Stimulated activated CD4-positive, alpha-beta T cell treated with anti-CD3 and anti-CD28 coated beads, Interleukin-1b, Interleukin-23, amount 100 ng/mL, for 1 hour (primary cell): Measurements from ENCODE around the gene WDR18.

Experiments
- DNase-seq, 2 donors: peaks; one replicate each; pipeline ENCODE4 v3.0.0-alpha.2; 2020; ENCODE audit warnings: low read depth in 2 of 2

Gene WDR18

DNA sequence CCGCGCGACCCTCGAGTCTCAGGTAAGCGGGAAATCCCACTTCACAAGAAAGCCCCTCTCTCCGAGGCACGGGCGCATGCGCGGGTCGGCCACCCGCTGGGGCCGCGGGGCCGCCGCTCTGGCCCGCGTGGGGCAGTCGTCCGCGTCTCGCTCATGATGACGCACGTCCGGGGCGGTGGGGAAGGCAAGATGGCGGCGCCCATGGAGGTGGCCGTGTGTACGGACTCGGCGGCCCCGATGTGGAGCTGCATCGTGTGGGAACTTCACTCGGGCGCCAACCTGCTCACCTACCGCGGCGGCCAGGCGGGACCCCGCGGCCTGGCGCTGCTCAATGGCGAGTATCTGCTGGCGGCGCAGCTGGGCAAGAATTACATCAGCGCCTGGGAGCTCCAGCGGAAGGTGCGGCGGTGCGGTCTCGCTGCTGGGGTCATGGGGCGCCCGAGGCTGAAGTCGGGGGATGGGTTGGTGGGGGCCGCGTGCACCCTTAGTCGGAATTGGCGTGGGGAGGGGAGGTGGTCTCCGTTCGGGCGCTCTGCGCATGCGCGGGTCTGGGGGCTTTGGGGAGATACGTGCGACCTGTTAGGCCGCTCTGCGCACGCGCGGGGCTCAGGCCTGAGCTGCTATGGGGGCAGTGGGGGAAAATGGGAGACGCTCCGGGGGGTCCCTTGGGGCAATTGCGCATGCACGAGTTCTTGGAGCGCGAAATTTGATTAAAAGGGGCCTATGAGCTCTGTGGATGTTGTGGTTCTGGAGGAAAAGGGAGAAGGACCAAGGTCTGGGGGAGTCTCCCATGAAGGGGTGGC lies at the start of gene WDR18:
WDR18 (plus strand) TSS at position 181 of the 803 bp plus-strand sequence; CDS start at position 190, 9 bp downstream.
- peak; percentile 64 to 83 for DNase-seq

GRCh38 chr19:934865-935479 lies 49.2 kb upstream of the WDR18 start:
- DNase-seq: no peak

- no peak for DNase-seq
Observed at GRCh38 chr19:936175-936546, 48.0 kb upstream of the WDR18 start.

DNA sequence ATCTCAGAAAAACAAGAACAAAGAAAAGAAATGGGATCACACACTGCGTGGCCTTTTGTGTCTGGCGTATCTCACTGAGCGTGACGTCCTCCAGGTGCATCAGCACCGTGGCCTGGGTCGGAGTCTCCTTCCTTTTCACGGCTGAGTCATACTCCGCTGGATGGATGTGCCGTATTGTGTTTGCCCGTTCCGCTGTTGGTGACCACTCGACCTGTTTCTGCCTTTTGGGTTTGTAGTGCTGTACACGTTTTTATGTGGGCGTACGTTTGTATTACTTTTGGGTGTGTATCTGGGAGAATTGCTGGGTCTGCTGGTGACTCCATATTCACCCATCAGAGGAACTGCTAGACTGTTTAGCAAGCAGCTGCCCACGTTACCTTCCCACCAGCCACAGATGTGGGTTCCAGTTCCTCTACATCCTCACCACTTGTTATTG lies 46.9 kb upstream of the WDR18 start:
- DNase-seq: no peak

GRCh38 chr19:938233-938923 lies 45.8 kb upstream of the WDR18 start:
- DNase-seq: no peak

- no peak for DNase-seq
Observed at GRCh38 chr19:939439-939838, 44.7 kb upstream of the WDR18 start.

DNA sequence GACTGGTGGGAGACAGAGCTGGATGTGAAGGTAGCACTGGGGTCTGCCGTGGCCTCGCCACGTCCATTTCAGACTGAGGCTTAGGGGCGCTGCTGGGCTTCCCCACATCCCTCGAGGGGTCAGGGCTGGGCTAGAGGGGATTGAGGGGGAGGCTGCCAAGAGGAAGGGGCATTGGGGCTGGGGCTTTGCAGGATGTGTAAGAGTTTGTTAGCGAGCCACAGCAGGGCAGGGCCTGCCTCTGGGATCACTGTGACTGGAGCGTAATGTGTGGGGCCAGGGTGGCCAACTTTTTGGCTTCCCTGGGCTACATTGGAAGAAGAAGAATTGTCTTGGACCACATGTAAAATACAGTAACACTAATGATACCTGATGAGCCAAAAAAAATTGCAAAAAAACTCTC lies 44.2 kb upstream of the WDR18 start:
- no peak for DNase-seq

- peak in 1 of 2 donors; percentile 50 for DNase-seq
Observed at GRCh38 chr19:940591-941291, 43.4 kb upstream of the WDR18 start.

DNA sequence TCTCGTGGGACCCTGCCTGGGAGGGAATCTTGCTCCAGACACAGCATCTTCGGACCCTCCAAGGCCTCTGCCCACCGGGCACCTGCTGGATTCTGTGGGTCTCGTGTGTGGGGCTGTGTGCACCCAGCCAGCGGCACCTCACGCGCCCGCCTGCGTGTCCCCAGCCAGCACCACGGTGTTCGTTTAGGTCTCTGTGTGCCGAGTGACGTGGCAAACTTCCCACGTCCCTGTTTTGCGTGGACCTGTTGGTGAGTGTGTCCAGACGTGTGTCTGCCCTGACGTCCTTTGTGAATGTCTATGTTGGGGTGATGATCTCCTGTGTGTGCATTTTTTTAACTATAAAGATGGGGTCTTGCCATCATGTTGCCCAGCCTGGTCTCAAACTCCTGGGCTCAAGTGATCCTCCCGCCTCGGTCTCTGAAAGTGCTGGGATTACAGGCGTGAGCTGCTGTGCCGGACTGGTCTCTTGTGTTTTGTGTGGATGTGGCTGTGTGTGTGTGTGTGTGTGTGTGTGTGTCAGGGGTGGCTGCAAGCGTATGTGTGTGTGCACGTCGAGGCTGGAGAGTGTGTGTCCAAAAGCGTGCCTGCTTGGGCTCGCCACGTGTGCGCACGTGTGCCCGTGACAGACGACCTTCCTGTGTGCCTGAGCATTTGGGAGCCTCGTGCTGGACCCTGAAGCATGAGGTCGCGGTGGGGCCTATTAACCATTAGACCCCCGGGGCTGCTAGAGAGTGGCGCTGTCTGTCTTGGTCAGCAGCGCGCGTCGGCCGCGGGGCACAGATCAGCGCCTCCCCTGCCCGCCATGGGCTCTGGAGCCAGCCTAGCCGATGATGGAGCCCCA lies 42.6 kb upstream of the WDR18 start:
- no peak for DNase-seq

DNA sequence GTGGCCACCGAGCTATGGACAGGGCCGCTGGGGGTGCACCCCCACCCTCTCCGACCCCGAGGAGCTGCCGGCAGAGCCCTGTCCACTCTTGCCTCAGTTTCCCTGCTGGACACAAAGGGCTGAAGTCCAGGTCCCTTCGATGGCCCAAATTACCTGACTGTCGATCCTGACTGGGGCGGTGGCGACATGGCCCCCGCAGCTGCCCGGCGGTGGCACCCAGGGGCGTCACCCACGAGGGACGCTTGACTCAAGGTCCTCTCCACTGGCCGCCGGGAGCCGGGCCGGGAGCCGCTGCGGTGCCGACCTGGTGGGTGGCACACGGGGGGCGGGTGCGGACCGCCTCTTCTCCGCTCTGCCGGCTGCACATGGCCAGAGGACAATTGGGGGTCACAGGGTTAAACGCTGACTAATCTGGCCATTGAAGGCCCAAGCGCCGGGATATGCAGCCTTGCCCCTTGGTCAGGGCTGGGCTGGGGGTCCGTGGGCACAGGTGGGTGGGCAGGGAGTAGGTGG lies 42.0 kb upstream of the WDR18 start:
- DNase-seq: no peak

GRCh38 chr19:943551-944170 lies 40.5 kb upstream of the WDR18 start:
- DNase-seq: no peak

DNA sequence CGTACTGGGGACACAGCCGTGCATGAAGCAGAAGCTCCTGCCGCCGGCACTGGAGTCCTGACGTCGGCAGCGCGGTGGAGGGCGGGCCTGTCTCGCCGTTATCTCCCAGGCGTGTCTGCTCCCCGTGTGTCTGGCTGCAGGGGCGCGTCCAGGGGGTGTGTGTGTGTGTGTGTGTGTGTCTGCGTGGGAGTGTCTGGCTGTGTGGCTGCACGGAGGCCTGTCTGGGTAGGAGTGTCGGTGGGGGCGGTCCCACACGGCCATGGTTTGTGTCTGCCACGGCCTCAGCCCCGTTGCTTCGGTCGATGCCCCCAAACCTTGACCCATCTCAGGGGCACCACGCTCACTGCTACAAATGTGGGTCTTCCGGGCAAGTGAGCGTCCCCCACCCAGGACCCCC lies 40.0 kb upstream of the WDR18 start:
- no peak for DNase-seq

DNA sequence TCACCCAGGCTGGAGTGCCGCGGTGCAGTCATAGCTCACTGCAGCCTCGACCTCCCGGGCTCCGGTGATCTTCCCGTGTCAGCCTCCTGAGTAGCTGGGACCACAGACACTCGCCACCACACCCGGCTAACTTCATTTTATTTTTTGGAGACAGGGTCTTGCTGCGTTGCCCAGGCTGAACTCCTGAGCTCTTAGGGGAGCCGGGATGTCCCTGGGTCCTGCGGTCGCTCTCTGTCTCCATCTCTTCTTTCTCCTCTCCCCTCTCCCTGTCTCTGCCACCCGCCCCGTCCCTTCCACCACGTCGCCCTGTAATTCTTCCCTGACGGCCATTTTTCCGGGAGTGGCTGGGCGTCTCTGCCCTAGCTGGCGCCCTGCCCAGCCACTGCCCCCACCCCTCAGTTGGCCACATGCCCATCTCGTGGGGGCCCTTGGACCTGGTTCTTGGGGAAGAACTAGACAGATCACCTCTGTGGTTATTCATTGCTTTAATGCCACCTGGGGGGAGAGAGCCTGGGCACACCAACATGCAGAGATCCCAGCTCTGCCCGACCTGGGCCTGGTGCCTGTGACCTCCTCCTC lies 39.4 kb upstream of the WDR18 start:
- no peak for DNase-seq

GRCh38 chr19:945401-946252 lies 38.5 kb upstream of the WDR18 start:
- DNase-seq: no peak

- DNase-seq: no peak
Observed at GRCh38 chr19:947090-947706, 36.9 kb upstream of the WDR18 start.

DNA sequence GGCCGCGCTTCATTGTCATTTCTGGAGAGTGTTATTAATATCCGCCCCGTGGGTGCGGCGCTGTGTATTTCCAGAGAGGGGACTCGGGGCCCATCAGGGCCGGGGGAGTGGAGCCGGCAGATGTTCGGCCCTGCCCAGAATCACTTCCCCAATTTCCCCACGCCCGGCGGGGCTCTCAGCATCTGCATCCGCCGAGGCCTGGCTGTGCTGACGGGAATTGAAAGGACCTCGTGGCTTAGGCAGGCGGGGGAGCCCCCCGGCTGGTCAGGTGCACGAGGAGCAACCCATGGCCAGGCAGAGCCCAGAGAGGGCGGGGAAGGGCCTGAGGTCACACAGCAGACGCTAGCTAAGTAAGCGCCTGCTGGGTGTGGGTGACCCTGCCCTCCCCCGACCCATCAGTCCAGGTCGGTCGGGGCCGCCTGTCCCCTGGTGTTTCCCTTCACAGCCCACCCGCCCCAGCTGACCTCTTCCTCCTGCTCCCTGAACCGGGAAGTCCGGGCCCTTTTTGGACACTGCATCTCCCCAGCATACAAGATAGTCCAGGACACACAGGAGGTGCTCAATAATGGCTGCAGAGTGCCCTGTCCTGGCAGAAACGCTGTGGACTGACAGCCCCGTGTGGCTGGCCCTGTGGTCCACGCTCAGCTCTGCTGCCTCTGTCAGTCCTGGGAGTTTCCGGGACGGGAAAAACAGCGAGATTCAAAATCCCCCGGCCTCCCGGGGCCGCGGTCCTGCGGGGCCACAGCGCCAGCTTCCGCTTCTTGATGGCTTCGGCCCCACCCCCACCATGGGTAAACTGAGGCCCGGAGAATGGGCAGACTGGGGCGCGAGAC lies 36.2 kb upstream of the WDR18 start:
- no peak for DNase-seq

- DNase-seq: no peak
Observed at GRCh38 chr19:948842-949496, 35.2 kb upstream of the WDR18 start.
